Omental fat pad (tissue), 4 donors: ENCODE data around the gene SNAP25. TPM values are rescaled to one million over a fixed set of nuclear protein-coding genes. Genes with fewer than 3 reads are reported as not detected.

ENCODE experiments used
- ATAC-seq: fragments of 150-250 bp; one replicate; pipeline ENCODE4 v1.9.1; 2016; ENCODE audit warnings: mild to moderate bottlenecking, moderate library complexity; ENCODE audit not compliant: low FRiP score
- DNase-seq: peaks from one replicate; pipeline ENCODE4 v3.0.0-alpha.2; 2019; ENCODE audit warnings: low spot score
- total RNA-seq, 4 donors: library from RNA; depleted of rRNA; stranded (reverse); fragments of >200 nt; gene quantifications; one replicate each; pipeline ENCODE4 v1.1.0, GENCODE V29; 2016
- TF ChIP-seq, protein P1 (sequence below), 3 donors: fragments of 450-650 bp; IDR thresholded peaks; one replicate each; pipeline ENCODE4 v1.5.1; 2016 to 2017; ENCODE audit warnings: antibody characterized with exemption in 3 of 3, mild to moderate bottlenecking in 3 of 3, moderate library complexity in 2 of 3

Gene SNAP25
- total RNA-seq, 4 donors from 2014 or later: 0.47 to 4.8 (median 1.2) TPM

GRCh38 chr20:10190456-10190855 is 28.2 kb upstream of the SNAP25 start:
- no peak for ATAC-seq
- DNase-seq: no peak
- TF ChIP-seq, protein P1, sequence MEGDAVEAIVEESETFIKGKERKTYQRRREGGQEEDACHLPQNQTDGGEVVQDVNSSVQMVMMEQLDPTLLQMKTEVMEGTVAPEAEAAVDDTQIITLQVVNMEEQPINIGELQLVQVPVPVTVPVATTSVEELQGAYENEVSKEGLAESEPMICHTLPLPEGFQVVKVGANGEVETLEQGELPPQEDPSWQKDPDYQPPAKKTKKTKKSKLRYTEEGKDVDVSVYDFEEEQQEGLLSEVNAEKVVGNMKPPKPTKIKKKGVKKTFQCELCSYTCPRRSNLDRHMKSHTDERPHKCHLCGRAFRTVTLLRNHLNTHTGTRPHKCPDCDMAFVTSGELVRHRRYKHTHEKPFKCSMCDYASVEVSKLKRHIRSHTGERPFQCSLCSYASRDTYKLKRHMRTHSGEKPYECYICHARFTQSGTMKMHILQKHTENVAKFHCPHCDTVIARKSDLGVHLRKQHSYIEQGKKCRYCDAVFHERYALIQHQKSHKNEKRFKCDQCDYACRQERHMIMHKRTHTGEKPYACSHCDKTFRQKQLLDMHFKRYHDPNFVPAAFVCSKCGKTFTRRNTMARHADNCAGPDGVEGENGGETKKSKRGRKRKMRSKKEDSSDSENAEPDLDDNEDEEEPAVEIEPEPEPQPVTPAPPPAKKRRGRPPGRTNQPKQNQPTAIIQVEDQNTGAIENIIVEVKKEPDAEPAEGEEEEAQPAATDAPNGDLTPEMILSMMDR (IDR thresholded peaks at IDR 0.05): no peak

- DNase-seq: no peak
- no peak for ATAC-seq
- TF ChIP-seq, protein P1 (IDR thresholded peaks at IDR 0.05): no peak
Measured at GRCh38 chr20:10192171-10192570, 26.5 kb upstream of the SNAP25 start.

GRCh38 chr20:10194166-10194565 is 24.5 kb upstream of the SNAP25 start:
- ATAC-seq (no peak), DNase-seq (no peak)
- TF ChIP-seq, protein P1 (IDR thresholded peaks at IDR 0.05): no peak

GRCh38 chr20:10200330-10200729 is 18.3 kb upstream of the SNAP25 start:
- ATAC-seq: no peak
- no peak for DNase-seq
- TF ChIP-seq, protein P1 (IDR thresholded peaks at IDR 0.05): no peak

DNA sequence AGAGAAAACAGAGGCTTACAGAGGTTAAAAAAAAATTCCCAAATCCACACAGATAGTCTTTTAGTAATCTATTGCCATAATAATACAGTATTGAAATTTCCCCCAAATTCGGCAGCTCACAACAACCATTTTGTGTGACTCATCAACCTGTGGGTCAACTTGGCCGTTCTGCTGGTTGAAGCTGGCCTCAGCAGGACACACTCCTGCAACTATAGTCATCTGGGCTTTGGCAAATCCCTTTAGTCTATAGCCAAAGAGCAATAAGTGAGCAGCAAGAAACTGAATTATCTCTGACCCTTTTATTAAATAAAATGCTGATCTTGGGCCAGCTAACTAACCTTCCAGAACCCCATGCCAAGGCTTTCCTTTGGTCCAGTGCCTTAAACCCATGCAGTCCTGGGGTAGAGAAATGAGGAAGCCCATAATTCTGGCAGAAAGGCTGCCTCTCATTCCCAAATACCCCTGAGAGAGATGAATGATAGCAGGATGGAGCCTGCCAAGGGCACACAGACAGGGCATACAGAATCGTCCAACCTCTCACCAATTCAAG is 17.2 kb upstream of the SNAP25 start:
- DNase-seq: no peak
- TF ChIP-seq, protein P1 (IDR thresholded peaks at IDR 0.05): no peak

GRCh38 chr20:10209091-10209490 is 9.5 kb upstream of the SNAP25 start:
- DNase-seq (no peak), ATAC-seq (no peak)
- TF ChIP-seq, protein P1 (IDR thresholded peaks at IDR 0.05): no peak

More for the DNA sequence above, 17.2 kb upstream of the SNAP25 start:
- no peak for ATAC-seq

GRCh38 chr20:10213526-10213925 is 5.1 kb upstream of the SNAP25 start:
- DNase-seq: no peak
- ATAC-seq: no peak
- TF ChIP-seq, protein P1 (IDR thresholded peaks at IDR 0.05): no peak
